Bronchial epithelial cell (primary cell): ENCODE results near the gene NR2F6. TPM values are rescaled to one million over a fixed set of nuclear protein-coding genes. Genes with fewer than 3 reads are reported as not detected.

ENCODE experiments used
- DNase-seq: peaks from one replicate; pipeline ENCODE4 v3.0.0-alpha.2; 2010; ENCODE audit warnings: low read depth
- FAIRE-seq: peaks from 2 replicates; lab custom pipeline; 2011; peaks lifted over from hg19 to GRCh38; lab: Jason Lieb, UNC
- H3K27me3 ChIP-seq: 2 replicates; pipeline ENCODE4 v1.5.1; 2011; ENCODE audit warnings: low read length; ENCODE audit not compliant: control insufficient read depth, insufficient read depth
- H3K36me3 ChIP-seq: 2 replicates; pipeline ENCODE4 v1.5.1; 2011; ENCODE audit warnings: low read length; ENCODE audit not compliant: control insufficient read depth, insufficient read depth
- H3K4me3 ChIP-seq: 2 replicates; pipeline ENCODE4 v1.5.1; 2011; ENCODE audit warnings: mild to moderate bottlenecking, low read depth, low read length, control low read depth
- total RNA-seq: library from RNA; depleted of rRNA; stranded (reverse); fragments of >200 nt; gene quantifications from 2 replicates; pipeline ENCODE4 v1.2.1, GENCODE V29; 2014
- TF ChIP-seq, protein P1 (sequence below): IDR thresholded peaks from 2 replicates; pipeline ENCODE4 v1.5.1; 2011; ENCODE audit warnings: mild to moderate bottlenecking, moderate library complexity, low read length, control low read depth, inconsistent platforms; ENCODE audit not compliant: insufficient read depth, severe bottlenecking

Gene NR2F6
- total RNA-seq, 1 donor from 2014 or later = 124 TPM

DNA sequence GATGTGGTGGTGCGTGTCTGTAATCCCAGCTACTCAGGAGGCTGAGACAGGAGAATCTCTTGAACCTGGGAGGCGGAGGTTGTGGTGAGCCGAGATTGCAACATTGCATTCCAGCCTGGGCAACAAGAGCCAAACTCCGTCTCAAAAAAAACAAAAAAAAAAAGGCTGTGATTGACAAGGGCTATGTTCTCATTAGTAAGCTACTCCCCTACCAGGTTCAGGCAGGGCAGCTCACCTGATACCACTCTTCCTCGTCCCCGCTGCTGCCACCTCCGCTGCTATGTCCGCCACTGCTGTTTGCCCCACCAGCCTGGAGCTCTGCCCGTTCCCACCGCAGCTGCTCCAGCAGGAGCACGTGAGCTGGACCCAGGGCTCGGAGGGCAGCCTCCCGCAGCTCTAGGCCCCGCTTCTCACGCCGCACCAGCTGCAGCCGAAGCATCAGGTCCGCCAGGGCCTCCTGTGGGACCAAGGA is 9.5 kb upstream of the NR2F6 start:
- no peak overlapping the region for H3K4me3 ChIP-seq
- FAIRE-seq (peak; percentile 64), DNase-seq (peak; percentile 63)
- no peaks in the 10 kb centered on the region for H3K36me3 ChIP-seq
- TF ChIP-seq, protein P1, sequence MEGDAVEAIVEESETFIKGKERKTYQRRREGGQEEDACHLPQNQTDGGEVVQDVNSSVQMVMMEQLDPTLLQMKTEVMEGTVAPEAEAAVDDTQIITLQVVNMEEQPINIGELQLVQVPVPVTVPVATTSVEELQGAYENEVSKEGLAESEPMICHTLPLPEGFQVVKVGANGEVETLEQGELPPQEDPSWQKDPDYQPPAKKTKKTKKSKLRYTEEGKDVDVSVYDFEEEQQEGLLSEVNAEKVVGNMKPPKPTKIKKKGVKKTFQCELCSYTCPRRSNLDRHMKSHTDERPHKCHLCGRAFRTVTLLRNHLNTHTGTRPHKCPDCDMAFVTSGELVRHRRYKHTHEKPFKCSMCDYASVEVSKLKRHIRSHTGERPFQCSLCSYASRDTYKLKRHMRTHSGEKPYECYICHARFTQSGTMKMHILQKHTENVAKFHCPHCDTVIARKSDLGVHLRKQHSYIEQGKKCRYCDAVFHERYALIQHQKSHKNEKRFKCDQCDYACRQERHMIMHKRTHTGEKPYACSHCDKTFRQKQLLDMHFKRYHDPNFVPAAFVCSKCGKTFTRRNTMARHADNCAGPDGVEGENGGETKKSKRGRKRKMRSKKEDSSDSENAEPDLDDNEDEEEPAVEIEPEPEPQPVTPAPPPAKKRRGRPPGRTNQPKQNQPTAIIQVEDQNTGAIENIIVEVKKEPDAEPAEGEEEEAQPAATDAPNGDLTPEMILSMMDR = no peak
- no peaks in the 10 kb centered on the region for H3K27me3 ChIP-seq

DNA sequence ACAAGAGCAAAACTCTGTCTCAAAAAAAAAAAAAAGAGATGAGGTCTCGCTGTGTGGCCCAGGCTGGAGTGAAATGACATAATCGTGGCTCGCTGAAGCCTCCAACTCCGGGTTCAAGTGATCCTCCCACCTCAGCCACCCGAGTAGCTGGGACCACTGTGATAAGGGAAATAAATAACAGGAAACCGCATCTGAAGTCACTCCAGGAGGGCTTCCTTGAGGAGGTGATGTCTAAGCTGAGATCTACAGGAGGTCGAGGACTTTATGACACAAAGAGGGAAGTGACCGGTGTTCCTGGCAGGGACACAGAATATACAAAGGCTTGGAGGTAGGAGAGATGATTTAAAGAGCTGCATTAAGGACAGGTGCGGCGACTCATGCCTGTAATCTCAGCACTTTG is 8.9 kb upstream of the NR2F6 start:
- Histone ChIP-seq H3K36me3 (no peaks in the 10 kb centered on the region), H3K4me3 (no peak overlapping the region), H3K27me3 (no peaks in the 10 kb centered on the region)
- TF ChIP-seq, protein P1 = no peak
- no peak for FAIRE-seq
- DNase-seq = no peak

DNA sequence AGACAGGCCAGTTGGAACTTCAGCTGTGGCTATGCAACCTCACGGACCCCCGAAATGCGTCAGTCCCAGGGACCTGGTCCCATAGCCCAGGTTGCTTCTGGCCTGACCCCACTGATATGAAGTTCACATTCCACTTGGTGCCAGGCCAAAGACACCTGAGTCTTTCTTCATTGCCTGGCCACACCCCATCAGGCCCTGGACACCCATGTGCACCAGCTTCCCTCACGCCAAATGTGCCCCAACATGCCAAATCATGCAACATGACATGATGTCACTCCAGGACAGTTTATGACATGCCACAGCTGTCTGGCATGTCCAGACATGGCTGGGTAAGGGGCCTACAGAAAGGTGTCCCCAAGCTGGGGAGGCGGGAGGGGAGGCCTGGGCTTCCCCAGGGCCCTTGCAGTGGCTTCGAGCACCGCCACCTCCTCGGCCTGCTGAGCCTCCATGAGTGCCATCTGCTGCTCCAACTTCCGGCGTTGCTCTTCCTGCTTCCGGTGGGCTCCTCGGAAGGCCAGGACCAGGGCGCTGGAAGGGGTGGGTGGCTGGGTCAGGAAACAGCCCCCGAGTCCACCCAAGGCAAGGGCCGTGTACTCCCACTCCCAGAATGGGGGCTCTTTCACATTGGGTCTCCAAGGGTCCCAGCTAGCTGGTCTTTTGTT is 4.3 kb upstream of the NR2F6 start:
- no peak for FAIRE-seq
- TF ChIP-seq, protein P1 = no peak
- Histone ChIP-seq H3K4me3 (no peak overlapping the region), H3K27me3 (no peaks in the 10 kb centered on the region), H3K36me3 (no peaks in the 10 kb centered on the region)
- DNase-seq = peak; percentile 82

DNA sequence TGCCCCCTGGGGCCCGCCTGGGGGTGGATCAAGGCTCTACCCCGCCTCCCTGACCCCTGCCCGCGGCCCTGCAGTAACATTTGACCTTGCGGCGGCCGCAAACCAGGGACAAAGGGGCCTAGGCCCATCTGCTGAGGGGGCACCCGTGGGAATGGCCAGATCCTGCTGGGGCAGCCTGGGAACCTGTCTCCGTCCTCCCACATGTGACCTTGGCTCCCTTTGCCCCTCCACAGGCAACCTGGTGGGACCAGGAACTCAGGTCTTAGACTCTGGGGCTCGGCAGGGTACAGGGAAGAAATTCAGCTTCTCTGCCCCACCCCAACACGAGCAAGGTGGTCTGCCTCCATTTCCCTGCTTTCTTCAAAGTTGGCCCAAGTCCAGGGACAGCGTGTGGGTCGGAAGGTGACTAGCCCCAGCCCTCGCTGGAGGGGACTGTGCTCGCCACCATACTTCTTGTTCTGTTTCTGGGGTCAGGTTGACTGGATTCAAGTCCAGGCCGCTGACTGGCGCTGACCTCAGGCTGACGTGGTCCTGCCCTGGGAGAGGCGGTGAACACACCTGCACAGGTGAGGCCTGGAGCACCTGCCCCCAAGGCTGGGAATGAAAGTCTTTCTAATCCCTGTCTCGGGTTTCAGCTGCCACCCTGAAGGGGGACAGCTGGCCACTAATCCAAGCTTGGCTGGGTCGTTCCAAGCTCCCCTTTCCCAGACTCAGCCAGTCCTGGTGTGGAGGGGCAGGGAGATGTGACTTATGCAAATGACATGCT is 2.5 kb upstream of the NR2F6 start:
- FAIRE-seq (no peak), DNase-seq (peak; percentile 70)
- Histone ChIP-seq H3K27me3 (no peaks in the 10 kb centered on the region), H3K4me3 (no peak overlapping the region), H3K36me3 (no peaks in the 10 kb centered on the region)
- TF ChIP-seq, protein P1 = no peak

DNA sequence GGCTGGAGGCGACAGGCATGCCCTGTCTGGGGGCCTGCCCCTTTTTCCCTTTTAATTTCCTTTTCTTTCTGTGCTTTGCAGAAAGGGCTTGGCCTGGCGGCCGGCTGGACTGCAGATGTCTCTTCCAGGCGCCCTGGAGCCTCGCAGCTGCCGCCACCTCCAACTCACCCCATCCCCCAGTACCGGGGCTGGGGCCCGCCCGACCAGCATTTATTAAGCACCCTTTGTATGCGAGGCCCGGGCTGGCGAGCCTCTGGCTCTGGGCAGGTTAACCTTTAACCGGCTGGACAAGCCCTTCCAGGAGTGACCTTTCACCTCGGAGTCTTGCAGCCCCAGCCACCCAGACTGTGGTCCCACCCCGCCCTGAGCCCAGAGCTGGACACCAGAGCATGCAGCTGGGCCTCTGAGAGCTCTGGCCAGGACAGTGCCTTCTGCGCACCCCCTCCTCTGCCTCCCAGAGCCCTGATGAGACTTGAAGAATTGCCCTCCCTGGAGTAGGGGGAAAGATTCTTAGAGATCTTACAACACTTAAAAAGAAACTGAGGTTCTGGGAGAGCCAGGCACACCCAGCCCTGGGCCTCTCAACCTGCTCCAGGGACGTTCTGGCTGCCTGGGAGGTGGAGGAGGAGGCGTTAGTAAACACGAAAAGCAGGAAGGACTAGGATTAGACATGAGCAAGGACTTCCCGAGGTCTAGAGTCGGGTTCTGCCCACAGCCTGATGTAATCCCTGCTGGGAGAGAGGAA is 1.1 kb upstream of the NR2F6 start:
- peak overlapping the region; percentile 45 for H3K4me3 ChIP-seq
- DNase-seq = peak; percentile 66
- TF ChIP-seq, protein P1 = no peak
- H3K27me3 ChIP-seq = no peaks in the 10 kb centered on the region
- no peaks in the 10 kb centered on the region for H3K36me3 ChIP-seq
- no peak for FAIRE-seq
